MM.1S (cell line): ENCODE measurements around the gene GRIK4.
A peak's percentile ranks its signal among the peaks of the same experiment; 100 is the strongest.
"Not testable (repeated sequence)": the region's sequence is repeated elsewhere in the genome, so short reads cannot be mapped to it uniquely, and the experiment has no call there.

Experiments used
- DNase-seq: peaks from one replicate; pipeline ENCODE4 v3.0.0-alpha.2; 2015
- H2AFZ ChIP-seq: fragments of 300-600 bp; sonication (generic); 2 replicates; pipeline ENCODE4 v1.6.0; 2016; ENCODE audit warnings: antibody characterized with exemption, low read length
- H3F3A ChIP-seq: fragments of 300-600 bp; sonication (generic); 2 replicates; pipeline ENCODE4 v1.6.1; 2016; ENCODE audit warnings: mild to moderate bottlenecking, antibody characterized with exemption, low read length, moderate library complexity, mixed read lengths; ENCODE audit not compliant: insufficient read depth
- H3K27ac ChIP-seq: fragments of 300-600 bp; sonication (generic); 2 replicates; pipeline ENCODE4 v1.5.1; 2016; ENCODE audit warnings: mild to moderate bottlenecking, low read length
- H3K27me3 ChIP-seq: fragments of 300-600 bp; sonication (generic); replicated peaks from 2 replicates; pipeline ENCODE4 v1.6.0; 2016; ENCODE audit warnings: low read length; ENCODE audit not compliant: insufficient read depth
- H3K36me3 ChIP-seq: fragments of 300-600 bp; sonication (generic); replicated peaks from 2 replicates; pipeline ENCODE4 v1.6.1; 2016; ENCODE audit warnings: mild to moderate bottlenecking, low read length, mixed read lengths; ENCODE audit not compliant: insufficient read depth
- H3K4me1 ChIP-seq: fragments of 300-600 bp; sonication (generic); 2 replicates; pipeline ENCODE4 v1.6.1; 2016; ENCODE audit warnings: low read length, mixed read lengths
- H3K4me2 ChIP-seq: fragments of 300-600 bp; sonication (generic); 2 replicates; pipeline ENCODE4 v1.6.0; 2016; ENCODE audit warnings: low read depth, low read length
- H3K4me3 ChIP-seq: fragments of 300-600 bp; sonication (generic); 2 replicates; pipeline ENCODE4 v1.5.1; 2016; ENCODE audit warnings: low read length, mixed read lengths
- H3K79me2 ChIP-seq: fragments of 300-600 bp; sonication (generic); 2 replicates; pipeline ENCODE4 v1.6.1; 2016; ENCODE audit warnings: mixed run types, low read length, mixed read lengths
- H3K9ac ChIP-seq: fragments of 300-600 bp; sonication (generic); 2 replicates; pipeline ENCODE4 v1.6.1; 2016; ENCODE audit warnings: low read length, mixed read lengths
- H3K9me2 ChIP-seq: fragments of 300-600 bp; sonication (generic); replicated peaks from 2 replicates; pipeline ENCODE4 v1.6.1; 2016; ENCODE audit warnings: mild to moderate bottlenecking, low read length, mixed read lengths; ENCODE audit not compliant: insufficient read depth
- H3K9me3 ChIP-seq: fragments of 300-600 bp; sonication (generic); replicated peaks from 2 replicates; pipeline ENCODE4 v1.6.1; 2016; ENCODE audit warnings: mild to moderate bottlenecking, low read length, mixed read lengths; ENCODE audit not compliant: insufficient read depth
- H4K20me1 ChIP-seq: fragments of 300-600 bp; sonication (generic); 2 replicates; pipeline ENCODE4 v1.6.1; 2016; ENCODE audit warnings: mild to moderate bottlenecking, low read length, moderate library complexity, mixed read lengths; ENCODE audit not compliant: insufficient read depth
- CTCF ChIP-seq: fragments of 300-600 bp; sonication (generic); IDR thresholded peaks from 2 replicates; pipeline ENCODE4 v1.5.1; 2016; ENCODE audit warnings: antibody characterized with exemption, low read length, mixed read lengths
- EZH2 ChIP-seq: fragments of 300-600 bp; sonication (generic); optimal IDR thresholded peaks from 2 replicates; pipeline ENCODE3; 2017; ENCODE audit warnings: low read depth, mild to moderate bottlenecking, antibody characterized with exemption, low read length, mixed read lengths
- EZH2phosphoT487 ChIP-seq: fragments of 300-600 bp; sonication (generic); IDR thresholded peaks from 2 replicates; pipeline ENCODE4 v1.6.1; 2018; ENCODE audit warnings: antibody characterized with exemption, low read length

The GRIK4 gene

GRCh38 chr11:121029813-121030445, 518.4 kb downstream of the GRIK4 start:
- H4K20me1 ChIP-seq, result no peaks in the 10 kb centered on the region
- peaks cover 7% of the 10 kb centered on the region for H3K4me1 ChIP-seq
- H3F3A ChIP-seq, result no peaks in the 10 kb centered on the region

GRCh38 chr11:121031167-121031566, 519.6 kb downstream of the GRIK4 start:
- Histone ChIP-seq H3K27ac (no peak overlapping the region), H3K27me3 (no peaks in the 10 kb centered on the region), H3K79me2 (peaks cover 19% of the 10 kb centered on the region), H3K9ac (no peak overlapping the region), H3K4me3 (no peak overlapping the region), H3K4me1 (peaks cover 16% of the 10 kb centered on the region), H3K36me3 (no peaks in the 10 kb centered on the region), H3K9me3 (no peaks in the 10 kb centered on the region), H3K9me2 (no peaks in the 10 kb centered on the region), H3K4me2 (no peak overlapping the region), H3F3A (peaks cover 2% of the 10 kb centered on the region; the same call in 1 of the 2 replicates), H2AFZ (no peak overlapping the region), H4K20me1 (no peaks in the 10 kb centered on the region)
- TF ChIP-seq EZH2 (no peak), EZH2phosphoT487 (no peak), CTCF (no peak)
- no peak for DNase-seq

More at GRCh38 chr11:121029813-121030445, 518.4 kb downstream of the GRIK4 start:
- no peak overlapping the region for H3K27ac ChIP-seq
- no peak overlapping the region for H2AFZ ChIP-seq
- H3K9ac ChIP-seq, result no peak overlapping the region
- no peak overlapping the region for H3K4me2 ChIP-seq
- TF ChIP-seq CTCF (no peak), EZH2 (no peak), EZH2phosphoT487 (no peak)
- H3K9me3 ChIP-seq, result no peaks in the 10 kb centered on the region
- no peaks in the 10 kb centered on the region for H3K9me2 ChIP-seq
- H3K4me3 ChIP-seq, result no peak overlapping the region
- H3K27me3 ChIP-seq, result no peaks in the 10 kb centered on the region
- DNase-seq, result no peak
- H3K79me2 ChIP-seq, result peaks cover 30% of the 10 kb centered on the region
- no peaks in the 10 kb centered on the region for H3K36me3 ChIP-seq

- DNase-seq, H3K9ac ChIP-seq, H3K9me3 ChIP-seq, H3K4me3 ChIP-seq, H3K4me2 ChIP-seq, H4K20me1 ChIP-seq, H3K27me3 ChIP-seq, H2AFZ ChIP-seq, H3F3A ChIP-seq, H3K9me2 ChIP-seq, H3K27ac ChIP-seq, H3K36me3 ChIP-seq: not testable (repeated sequence)
- peaks cover 19% of the 10 kb centered on the region; the same call in 1 of the 2 replicates for H3K79me2 ChIP-seq
- peaks cover 21% of the 10 kb centered on the region for H3K4me1 ChIP-seq
Observed at GRCh38 chr11:121031648-121032047, 520.1 kb downstream of the GRIK4 start.

- Histone ChIP-seq H2AFZ (no peak overlapping the region), H3K4me3 (no peak overlapping the region), H3K9ac (no peak overlapping the region), H3K36me3 (no peaks in the 10 kb centered on the region), H3F3A (peaks cover 5% of the 10 kb centered on the region; the same call in 1 of the 2 replicates), H3K9me3 (no peaks in the 10 kb centered on the region), H4K20me1 (no peaks in the 10 kb centered on the region), H3K9me2 (no peaks in the 10 kb centered on the region), H3K27ac (no peak overlapping the region), H3K4me2 (no peak overlapping the region), H3K79me2 (peaks cover 21% of the 10 kb centered on the region; the same call in 1 of the 2 replicates), H3K4me1 (peaks cover 25% of the 10 kb centered on the region), H3K27me3 (no peaks in the 10 kb centered on the region)
- DNase-seq, result no peak
- TF ChIP-seq EZH2 (no peak), EZH2phosphoT487 (no peak), CTCF (peak; percentile 30; the same call in 1 of the 2 replicates)
Observed at GRCh38 chr11:121032546-121032945, 521.0 kb downstream of the GRIK4 start.
